ENCODE measurements around the gene TIMM44.

TIMM44 gene

GRCh38 chr19:7912697-7913564 is 30.5 kb downstream of the TIMM44 start:
- DNase-seq: no peak

DNA sequence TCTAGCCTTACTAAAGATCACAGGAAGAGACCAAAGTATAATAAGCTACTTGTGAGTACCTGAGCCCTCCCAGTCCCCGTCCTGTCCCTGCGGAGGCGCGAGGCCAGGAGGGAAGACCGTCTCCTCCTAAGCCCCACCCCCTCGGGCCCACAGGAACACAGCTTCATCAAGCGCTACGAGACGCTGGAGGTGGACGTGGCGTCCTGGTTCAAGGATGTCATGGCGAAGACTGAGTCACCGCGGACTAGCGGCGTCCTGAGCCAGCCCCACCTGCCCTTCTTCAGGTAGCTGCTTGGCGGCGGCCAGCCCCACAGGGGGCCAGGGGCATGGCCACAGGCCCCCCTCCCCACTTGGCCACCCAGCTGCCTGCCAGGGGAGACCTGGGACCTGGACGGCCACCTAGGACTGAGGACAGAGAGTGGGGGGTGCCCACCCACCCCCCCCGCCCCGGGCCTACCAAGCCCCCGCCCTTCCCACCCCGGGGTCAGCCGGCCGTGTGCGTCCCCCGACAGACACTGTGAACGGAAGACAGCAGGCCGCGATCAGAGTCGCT is 31.2 kb downstream of the TIMM44 start:
- DNase-seq: no peak

GRCh38 chr19:7911508-7912143 is 31.8 kb downstream of the TIMM44 start:
- no peak for DNase-seq

DNA sequence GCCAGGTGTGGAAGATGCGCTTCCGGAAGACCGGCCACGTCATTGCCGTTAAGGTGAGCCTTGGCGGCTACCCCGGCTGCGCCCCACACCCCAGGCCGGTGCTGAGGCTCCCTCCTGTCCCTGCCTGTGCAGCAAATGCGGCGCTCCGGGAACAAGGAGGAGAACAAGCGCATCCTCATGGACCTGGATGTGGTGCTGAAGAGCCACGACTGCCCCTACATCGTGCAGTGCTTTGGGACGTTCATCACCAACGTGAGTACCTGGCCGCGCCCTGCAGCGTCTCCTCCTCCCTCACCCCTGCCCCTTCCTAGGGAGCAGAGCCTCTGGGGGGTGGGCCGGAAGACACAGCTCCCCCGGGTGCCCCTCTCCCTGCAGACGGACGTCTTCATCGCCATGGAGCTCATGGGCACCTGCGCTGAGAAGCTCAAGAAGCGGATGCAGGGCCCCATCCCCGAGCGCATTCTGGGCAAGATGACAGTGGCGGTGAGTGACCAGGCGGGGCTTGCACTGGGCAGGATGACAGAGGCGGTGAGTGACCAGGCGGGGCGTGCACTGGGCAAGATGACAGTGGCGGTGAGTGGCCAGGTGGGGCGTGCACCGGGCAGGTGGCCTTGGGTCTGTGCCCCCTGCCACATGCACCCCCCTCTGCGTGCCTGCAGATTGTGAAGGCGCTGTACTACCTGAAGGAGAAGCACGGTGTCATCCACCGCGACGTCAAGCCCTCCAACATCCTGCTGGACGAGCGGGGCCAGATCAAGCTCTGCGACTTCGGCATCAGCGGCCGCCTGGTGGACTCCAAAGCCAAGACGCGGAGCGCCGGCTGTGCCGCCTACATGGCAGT is 32.9 kb downstream of the TIMM44 start:
- no peak for DNase-seq

- DNase-seq: no peak
Observed at GRCh38 chr19:7909471-7910067, 33.9 kb downstream of the TIMM44 start.

GRCh38 chr19:7908742-7909461 is 34.6 kb downstream of the TIMM44 start:
- no peak for DNase-seq

DNA sequence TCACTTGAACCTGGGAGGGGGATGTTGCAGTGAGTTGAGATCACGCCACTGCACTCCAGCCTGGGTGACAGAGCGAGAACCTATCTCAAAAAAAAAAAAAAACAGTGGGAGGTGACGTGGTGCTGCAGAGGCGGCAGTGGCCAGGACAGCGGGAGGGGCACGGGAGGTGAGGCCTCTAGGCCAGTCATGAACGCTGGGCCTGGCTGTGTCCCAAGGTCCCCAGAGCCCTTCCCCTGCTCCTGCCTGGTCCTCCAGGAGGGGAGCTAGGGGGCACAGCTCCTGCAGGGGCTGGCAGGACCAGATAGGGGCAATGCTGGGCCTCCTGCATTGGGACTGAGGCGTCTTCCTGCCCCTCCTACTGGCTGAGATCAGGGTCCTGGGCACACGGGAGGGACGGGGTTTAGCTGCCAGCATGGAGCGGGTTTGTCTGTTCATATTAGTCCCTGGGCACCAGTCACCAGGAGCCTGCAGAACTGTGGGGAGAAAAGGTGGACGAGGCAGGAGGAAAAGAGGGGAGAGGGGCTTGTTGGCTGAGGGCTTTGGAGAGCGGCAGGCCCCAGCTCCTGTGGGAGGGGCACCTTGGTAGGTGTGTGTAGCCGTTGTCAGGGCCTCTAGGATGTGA is 35.3 kb downstream of the TIMM44 start:
- DNase-seq: no peak

DNA sequence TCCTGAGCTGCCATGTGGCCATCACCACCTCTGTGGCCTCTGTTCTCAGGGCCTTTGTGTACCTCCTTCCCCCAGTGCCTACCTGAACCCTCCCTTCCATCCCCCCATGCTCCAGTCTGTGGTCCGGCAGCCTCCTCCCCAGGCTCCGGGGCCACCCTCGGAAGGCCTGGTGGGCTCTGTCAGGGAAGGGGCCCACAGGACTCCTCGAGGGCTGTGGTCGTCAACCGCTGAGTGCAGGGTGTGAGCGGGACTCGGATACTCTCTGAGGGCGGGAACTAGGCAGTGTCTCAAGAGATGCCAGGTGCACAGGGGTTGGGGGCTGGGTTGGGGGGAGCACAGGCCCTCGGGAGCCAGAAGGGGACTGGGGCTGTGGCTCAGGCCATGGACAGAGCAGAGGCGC is 35.9 kb downstream of the TIMM44 start:
- no peak for DNase-seq

DNA sequence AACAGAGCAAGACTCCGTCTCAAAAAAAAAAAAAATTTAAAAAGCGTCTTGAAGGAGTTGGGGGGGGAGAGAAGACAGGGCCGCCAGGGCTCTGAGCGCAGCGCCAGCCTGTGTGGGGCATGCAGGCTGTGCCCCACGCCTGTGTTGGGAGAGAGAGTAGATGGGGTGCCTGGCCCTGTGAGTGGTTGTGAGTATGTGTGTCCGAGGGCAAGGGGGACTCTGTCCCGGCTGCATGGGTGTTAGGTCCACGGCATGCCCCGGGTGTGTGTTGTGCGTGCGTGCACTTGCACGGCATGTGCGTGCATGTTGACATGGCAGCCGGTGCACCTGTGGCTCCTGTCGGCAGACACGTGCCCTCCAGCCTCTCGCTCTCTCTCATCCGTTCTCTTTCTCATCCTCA is 36.3 kb downstream of the TIMM44 start:
- DNase-seq: no peak

DNA sequence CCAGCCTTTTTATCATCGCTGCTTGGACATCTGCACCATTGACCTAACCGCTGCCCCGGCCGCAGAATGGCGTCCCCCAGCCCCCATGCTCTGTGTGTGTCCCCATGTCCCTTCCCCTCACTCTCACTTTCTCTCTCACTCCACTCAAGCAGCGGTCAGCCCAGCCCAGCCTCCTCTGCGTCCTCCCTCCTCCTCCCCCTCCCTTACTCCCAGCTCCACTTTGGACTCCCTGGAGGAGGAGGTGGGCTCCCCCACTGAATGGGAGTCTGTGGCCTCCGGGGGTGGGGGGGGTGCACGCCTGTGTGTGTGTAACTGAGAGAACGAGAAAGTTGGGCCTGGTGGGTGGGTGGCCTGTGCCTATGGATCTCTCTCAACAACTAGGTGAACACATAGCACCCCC is 37.6 kb downstream of the TIMM44 start:
- no peak for DNase-seq

- DNase-seq: no peak
Observed at GRCh38 chr19:7905268-7905667, 38.2 kb downstream of the TIMM44 start.

DNA sequence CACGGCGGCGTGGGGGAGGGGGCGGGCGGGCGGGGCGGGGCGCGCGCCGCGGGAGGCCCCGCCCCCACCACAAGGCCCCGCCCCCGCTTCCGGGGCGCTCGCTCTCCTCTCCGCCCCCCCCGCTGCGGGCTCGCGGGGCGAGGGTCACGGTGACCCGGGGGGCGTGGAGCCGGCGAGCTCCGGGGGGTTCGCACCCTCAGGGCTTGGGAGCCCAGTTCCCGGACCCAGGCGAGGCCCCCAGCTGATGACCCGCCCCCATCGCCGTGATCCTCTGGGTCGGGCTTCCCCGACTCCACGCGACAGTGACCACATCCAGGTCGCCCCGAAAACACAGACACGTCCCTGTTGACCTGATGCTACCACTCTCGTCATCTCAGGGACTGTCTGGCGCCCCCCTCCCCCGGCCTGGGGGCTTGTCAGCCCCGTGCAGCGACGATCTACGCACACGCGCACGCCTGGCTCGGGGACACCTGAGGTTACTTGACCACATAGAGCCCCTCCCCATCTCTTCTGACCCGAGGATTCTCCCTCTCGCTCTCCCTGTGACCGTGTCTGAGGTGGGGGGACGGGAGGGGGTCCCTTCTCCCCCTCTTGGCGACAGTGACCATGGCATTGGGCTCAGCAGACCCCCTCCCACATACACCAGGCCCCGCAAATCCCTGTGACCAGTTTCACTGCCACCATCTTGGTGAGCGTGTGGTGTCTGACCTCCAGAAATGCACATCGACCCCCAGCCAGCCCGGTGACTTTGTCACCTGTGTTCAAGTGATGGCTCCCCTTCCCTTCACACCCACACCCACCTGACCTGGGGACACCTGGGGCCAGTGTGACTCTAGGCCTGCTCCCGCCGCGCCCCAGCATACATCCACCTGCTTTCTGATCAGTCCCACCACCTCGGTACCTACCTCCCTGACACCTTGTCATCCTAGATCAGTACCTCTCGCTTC is 39.1 kb downstream of the TIMM44 start:
- no peak for DNase-seq

DNA sequence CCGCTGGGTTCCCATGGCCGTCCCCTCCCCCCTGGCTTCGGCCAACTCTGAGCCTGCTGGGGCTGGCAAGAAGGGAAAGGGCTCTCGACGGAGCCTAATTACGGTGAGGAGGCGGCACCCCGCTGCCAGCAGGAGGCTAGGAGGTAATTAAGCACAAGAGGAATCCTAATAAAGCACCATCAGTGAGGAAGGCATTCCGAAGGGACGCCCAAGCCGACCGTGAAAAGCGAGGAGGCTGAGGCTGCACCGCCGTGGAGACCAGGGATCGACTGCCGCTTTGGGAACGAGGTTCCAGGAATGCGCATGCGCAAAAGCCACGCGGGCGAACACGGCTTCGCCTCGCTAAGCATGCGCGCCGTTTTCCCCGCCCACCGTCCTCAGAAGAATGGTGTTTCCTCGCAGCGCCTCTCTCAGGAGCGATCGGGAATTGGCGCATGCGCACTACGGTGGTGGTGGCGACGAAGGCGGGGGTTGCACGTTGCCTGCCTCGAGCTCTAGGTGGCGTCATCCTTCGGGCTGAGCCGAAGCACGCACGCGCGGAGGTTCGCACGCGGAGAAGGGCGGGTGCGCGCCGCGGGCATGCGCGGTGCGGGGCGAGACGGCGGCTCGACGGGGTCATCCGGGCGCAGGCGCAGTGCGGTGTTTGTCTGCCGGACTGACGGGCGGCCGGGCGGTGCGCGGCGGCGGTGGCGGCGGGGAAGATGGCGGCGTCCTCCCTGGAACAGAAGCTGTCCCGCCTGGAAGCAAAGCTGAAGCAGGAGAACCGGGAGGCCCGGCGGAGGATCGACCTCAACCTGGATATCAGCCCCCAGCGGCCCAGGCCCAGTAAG is 40.0 kb downstream of the TIMM44 start, which contains the start of gene MAP2K7:
Gene MAP2K7 (plus strand): TSS at position 634 of the 830 bp plus-strand sequence. CDS start 68 bp downstream, at position 702.
- DNase-seq: peak; percentile 94

GRCh38 chr19:7902796-7903243 is 40.6 kb downstream of the TIMM44 start:
- DNase-seq: no peak

GRCh38 chr19:7901337-7901736 is 42.1 kb downstream of the TIMM44 start:
- no peak for DNase-seq

DNA sequence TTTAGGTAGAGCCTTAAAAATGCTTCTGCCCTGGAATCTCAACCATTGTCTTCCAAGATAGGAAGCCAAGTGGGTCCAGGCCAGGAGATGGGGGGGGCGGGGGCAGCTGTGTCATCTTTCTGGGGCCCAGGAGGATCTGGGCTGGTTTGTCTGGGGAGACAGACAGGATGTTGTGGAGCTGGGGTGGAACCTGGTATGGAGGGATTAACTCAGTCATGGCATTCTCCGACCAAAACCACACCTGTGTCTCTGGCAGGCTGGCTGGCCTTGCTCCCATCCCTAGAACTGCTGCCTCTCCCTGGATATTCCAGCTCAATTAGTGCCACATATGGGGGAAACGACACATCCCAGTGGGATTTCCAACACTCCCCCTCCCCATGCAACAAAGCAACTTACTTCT is 42.5 kb downstream of the TIMM44 start:
- DNase-seq: no peak

GRCh38 chr19:7900401-7900870 is 43.0 kb downstream of the TIMM44 start:
- DNase-seq: no peak

DNA sequence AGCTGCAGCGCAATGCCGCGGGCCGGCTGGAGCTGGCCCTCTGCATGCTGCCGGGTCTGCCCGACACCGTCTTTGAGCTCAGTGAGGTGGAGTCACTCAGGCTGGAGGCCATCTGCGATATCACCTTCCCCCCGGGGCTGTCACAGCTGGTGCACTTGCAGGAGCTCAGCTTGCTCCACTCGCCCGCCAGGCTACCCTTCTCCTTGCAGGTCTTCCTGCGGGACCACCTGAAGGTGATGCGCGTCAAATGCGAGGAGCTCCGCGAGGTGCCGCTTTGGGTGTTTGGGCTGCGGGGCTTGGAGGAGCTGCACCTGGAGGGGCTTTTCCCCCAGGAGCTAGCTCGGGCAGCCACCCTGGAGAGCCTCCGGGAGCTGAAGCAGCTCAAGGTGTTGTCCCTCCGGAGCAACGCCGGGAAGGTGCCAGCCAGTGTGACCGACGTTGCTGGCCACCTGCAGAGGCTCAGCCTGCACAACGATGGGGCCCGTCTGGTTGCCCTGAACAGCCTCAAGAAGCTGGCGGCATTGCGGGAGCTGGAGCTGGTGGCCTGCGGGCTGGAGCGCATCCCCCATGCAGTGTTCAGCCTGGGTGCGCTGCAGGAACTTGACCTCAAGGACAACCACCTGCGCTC is 43.6 kb downstream of the TIMM44 start:
- no peak for DNase-seq

- DNase-seq: no peak
Observed at GRCh38 chr19:7898967-7899366, 44.5 kb downstream of the TIMM44 start.
